ENCODE data around the gene EMD. TPM values are rescaled to one million over a fixed set of nuclear protein-coding genes. Genes with fewer than 3 reads are reported as not detected.

EMD gene
- total RNA-seq, 1 donor from 2014 or later = 76.3 TPM

- Mint-ChIP-seq H3K27ac (no peak overlapping the region), H3K4me1 (peaks cover 5% of the 10 kb centered on the region), H3K9me3 (peaks cover 3% of the 10 kb centered on the region), H3K4me3 (no peak overlapping the region), H3K27me3 (ENCODE audit: low read depth) (no peaks in the 10 kb centered on the region), H3K36me3 (peaks cover 7% of the 10 kb centered on the region)
- no peak for TF ChIP-seq CTCF (IDR thresholded peaks at IDR 0.05; ENCODE audit: unreplicated experiment)
- no peak for DNase-seq (ENCODE audit: low spot score in 2 of 2, unreplicated experiment in 2 of 2)
Measured at GRCh38 chrX:154365052-154365600, 14.0 kb upstream of the EMD start.

- H3K27ac Mint-ChIP-seq = no peak overlapping the region
- H3K27me3 Mint-ChIP-seq (ENCODE audit: low read depth) = no peaks in the 10 kb centered on the region
- no peak for DNase-seq (ENCODE audit: low spot score in 2 of 2, unreplicated experiment in 2 of 2)
- peaks cover 3% of the 10 kb centered on the region for H3K9me3 Mint-ChIP-seq
- no peak for TF ChIP-seq CTCF (IDR thresholded peaks at IDR 0.05; ENCODE audit: unreplicated experiment)
- H3K4me1 Mint-ChIP-seq = peaks cover 5% of the 10 kb centered on the region
- H3K4me3 Mint-ChIP-seq = no peak overlapping the region
- peaks cover 7% of the 10 kb centered on the region for H3K36me3 Mint-ChIP-seq
Measured at GRCh38 chrX:154365997-154366665, 13.0 kb upstream of the EMD start.

GRCh38 chrX:154366666-154367055 is 12.4 kb upstream of the EMD start:
- TF ChIP-seq CTCF (IDR thresholded peaks at IDR 0.05; ENCODE audit: unreplicated experiment) = no peak
- Mint-ChIP-seq H3K4me3 (no peak overlapping the region), H3K27me3 (ENCODE audit: low read depth) (no peaks in the 10 kb centered on the region), H3K4me1 (peaks cover 5% of the 10 kb centered on the region), H3K9me3 (peaks cover 3% of the 10 kb centered on the region), H3K36me3 (peaks cover 7% of the 10 kb centered on the region), H3K27ac (peak overlapping the region; percentile 39)
- no peak for DNase-seq (ENCODE audit: low spot score in 2 of 2, unreplicated experiment in 2 of 2)

- TF ChIP-seq CTCF (IDR thresholded peaks at IDR 0.05; ENCODE audit: unreplicated experiment) = no peak
- no peak for DNase-seq (ENCODE audit: low spot score in 2 of 2, unreplicated experiment in 2 of 2)
- Mint-ChIP-seq H3K4me1 (peaks cover 13% of the 10 kb centered on the region), H3K27me3 (ENCODE audit: low read depth) (no peaks in the 10 kb centered on the region), H3K9me3 (peaks cover 3% of the 10 kb centered on the region), H3K36me3 (peaks cover 6% of the 10 kb centered on the region), H3K27ac (peak overlapping the region; percentile 89), H3K4me3 (peak overlapping the region; percentile 86)
Measured at GRCh38 chrX:154367474-154368308, 11.4 kb upstream of the EMD start.

GRCh38 chrX:154368630-154369448 is 10.3 kb upstream of the EMD start:
- TF ChIP-seq CTCF (IDR thresholded peaks at IDR 0.05; ENCODE audit: unreplicated experiment) = no peak
- peak; percentile 54 to 65 for DNase-seq (ENCODE audit: low spot score in 2 of 2, unreplicated experiment in 2 of 2)
- Mint-ChIP-seq H3K4me1 (peaks cover 17% of the 10 kb centered on the region), H3K27ac (peak overlapping the region; percentile 92), H3K4me3 (peak overlapping the region; percentile 86), H3K27me3 (ENCODE audit: low read depth) (no peaks in the 10 kb centered on the region), H3K9me3 (no peaks in the 10 kb centered on the region), H3K36me3 (peaks cover 2% of the 10 kb centered on the region)
